K562 (cell line): ENCODE results near the gene TRNP1. TPM values are rescaled to one million over a fixed set of nuclear protein-coding genes. Genes with fewer than 3 reads are reported as not detected.
A peak's percentile ranks its signal among the peaks of the same experiment; 100 is the strongest.

Experiments used
- ARID2 ChIP-seq: fragments of 450-650 bp; IDR thresholded peaks from 2 replicates; pipeline ENCODE4 v1.6.1; 2017; ENCODE audit warnings: antibody characterized with exemption, mild to moderate bottlenecking
- CTBP1 ChIP-seq: fragments of 450-650 bp; IDR thresholded peaks from 2 replicates; pipeline ENCODE4 v1.6.1; 2016; ENCODE audit warnings: borderline replicate concordance
- GABPA ChIP-seq: fragments of 200-800 bp; sonication (Bioruptor generic); conservative IDR thresholded peaks from 2 replicates; pipeline ENCODE4 v1.6.1; 2016; ENCODE audit warnings: low read depth, missing genetic modification characterization, missing compliant biosample characterization
- KDM4B ChIP-seq, 2 experiments: fragments of 450-650 bp in 1 of 2; sonication (generic) in 1 of 2; IDR thresholded peaks; 2 replicates each; pipeline ENCODE4 v1.6.1; 2016 to 2017; ENCODE audit warnings: borderline replicate concordance in 2 of 2, antibody characterized with exemption in 1 of 2, low read depth in 1 of 2, mild to moderate bottlenecking in 1 of 2
- MYNN ChIP-seq, 2 experiments: sonication (generic); formaldehyde crosslinking in 1 of 2; IDR thresholded peaks; 2 replicates each; pipeline versions ENCODE4 v1.5.0 to v1.6.1; 2016 to 2020; ENCODE audit warnings: antibody characterized with exemption in 1 of 2, missing genetic modification reagents in 1 of 2
- NFIC ChIP-seq: fragments of 450-650 bp; IDR thresholded peaks from 2 replicates; pipeline ENCODE4 v1.6.1; 2017; ENCODE audit warnings: mild to moderate bottlenecking, inconsistent platforms
- PRMT5 ChIP-seq: sonication (generic); formaldehyde crosslinking; IDR thresholded peaks from 2 replicates; pipeline ENCODE4 v1.5.0; 2020; ENCODE audit warnings: missing genetic modification reagents
- SMAD3 ChIP-seq: fragments of 450-650 bp; formaldehyde crosslinking; conservative IDR thresholded peaks from 2 replicates; pipeline ENCODE4 v1.4.0; 2020; ENCODE audit warnings: mild to moderate bottlenecking
- SMAD4 ChIP-seq: fragments of 250-450 bp; sonication (Bioruptor Pico); conservative IDR thresholded peaks from 2 replicates; pipeline ENCODE4 v1.8.0; 2021; ENCODE audit warnings: inconsistent platforms, mild to moderate bottlenecking, moderate library complexity
- TAF7 ChIP-seq: fragments of 450-650 bp; IDR thresholded peaks from 2 replicates; pipeline ENCODE4 v1.6.1; 2016; ENCODE audit warnings: missing genetic modification characterization, missing compliant biosample characterization
- ZEB2 ChIP-seq: fragments of 450-650 bp; IDR thresholded peaks from 2 replicates; pipeline ENCODE4 v1.6.1; 2016
- ZNF282 ChIP-seq: sonication (generic); formaldehyde crosslinking; IDR thresholded peaks from 2 replicates; pipeline ENCODE4 v1.8.1; 2023; ENCODE audit warnings: missing genetic modification reagents
- polyA plus RNA-seq, 8 experiments: library from polyadenylated mRNA; depleted of rRNA in 4 of 8; stranded (reverse) in 5 of 8; unstranded in 3 of 8; fragments of >200 nt; fragmentation: Nextera tagmentation in 2 of 8; fragmentation: Illumina TruSeq in 1 of 8; extraction: Ambion mirVana in 2 of 8; extraction: Trizol in 1 of 8; gene quantifications; 2 replicates each; pipeline versions ENCODE4 v1.2.1 to v1.2.3, GENCODE V29; 2011 to 2014; ENCODE audit warnings: inconsistent platforms in 1 of 8, missing spikeins in 1 of 8
- total RNA-seq, 7 experiments: library from RNA; depleted of rRNA in 6 of 7; stranded (reverse); fragments of >200 nt in 6 of 7; fragmentation: Illumina TruSeq in 2 of 7; extraction: Trizol in 2 of 7; gene quantifications; 2 replicates each; pipeline versions ENCODE4 v1.2.1 to v1.2.3, GENCODE V29; 2011 to 2021; ENCODE audit warnings: low replicate concordance in 1 of 7
- TF ChIP-seq, protein P1 (sequence below): sonication (generic); formaldehyde crosslinking; IDR thresholded peaks from 2 replicates; pipeline ENCODE4 v1.8.0; 2022; ENCODE audit warnings: mild to moderate bottlenecking, missing genetic modification reagents

Gene TRNP1
- total and polyA plus RNA-seq, 9 of the 15 experiments (the other 6 are each of a cell fraction or from before 2014, with no cell fraction given), result 0.03 to 1.3 (median 0.95) TPM

GRCh38 chr1:27026621-27027574, 33.4 kb downstream of the TRNP1 start (continued):
- TF ChIP-seq, protein P1, sequence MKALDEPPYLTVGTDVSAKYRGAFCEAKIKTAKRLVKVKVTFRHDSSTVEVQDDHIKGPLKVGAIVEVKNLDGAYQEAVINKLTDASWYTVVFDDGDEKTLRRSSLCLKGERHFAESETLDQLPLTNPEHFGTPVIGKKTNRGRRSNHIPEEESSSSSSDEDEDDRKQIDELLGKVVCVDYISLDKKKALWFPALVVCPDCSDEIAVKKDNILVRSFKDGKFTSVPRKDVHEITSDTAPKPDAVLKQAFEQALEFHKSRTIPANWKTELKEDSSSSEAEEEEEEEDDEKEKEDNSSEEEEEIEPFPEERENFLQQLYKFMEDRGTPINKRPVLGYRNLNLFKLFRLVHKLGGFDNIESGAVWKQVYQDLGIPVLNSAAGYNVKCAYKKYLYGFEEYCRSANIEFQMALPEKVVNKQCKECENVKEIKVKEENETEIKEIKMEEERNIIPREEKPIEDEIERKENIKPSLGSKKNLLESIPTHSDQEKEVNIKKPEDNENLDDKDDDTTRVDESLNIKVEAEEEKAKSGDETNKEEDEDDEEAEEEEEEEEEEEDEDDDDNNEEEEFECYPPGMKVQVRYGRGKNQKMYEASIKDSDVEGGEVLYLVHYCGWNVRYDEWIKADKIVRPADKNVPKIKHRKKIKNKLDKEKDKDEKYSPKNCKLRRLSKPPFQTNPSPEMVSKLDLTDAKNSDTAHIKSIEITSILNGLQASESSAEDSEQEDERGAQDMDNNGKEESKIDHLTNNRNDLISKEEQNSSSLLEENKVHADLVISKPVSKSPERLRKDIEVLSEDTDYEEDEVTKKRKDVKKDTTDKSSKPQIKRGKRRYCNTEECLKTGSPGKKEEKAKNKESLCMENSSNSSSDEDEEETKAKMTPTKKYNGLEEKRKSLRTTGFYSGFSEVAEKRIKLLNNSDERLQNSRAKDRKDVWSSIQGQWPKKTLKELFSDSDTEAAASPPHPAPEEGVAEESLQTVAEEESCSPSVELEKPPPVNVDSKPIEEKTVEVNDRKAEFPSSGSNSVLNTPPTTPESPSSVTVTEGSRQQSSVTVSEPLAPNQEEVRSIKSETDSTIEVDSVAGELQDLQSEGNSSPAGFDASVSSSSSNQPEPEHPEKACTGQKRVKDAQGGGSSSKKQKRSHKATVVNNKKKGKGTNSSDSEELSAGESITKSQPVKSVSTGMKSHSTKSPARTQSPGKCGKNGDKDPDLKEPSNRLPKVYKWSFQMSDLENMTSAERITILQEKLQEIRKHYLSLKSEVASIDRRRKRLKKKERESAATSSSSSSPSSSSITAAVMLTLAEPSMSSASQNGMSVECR (CRISPR knock-in tag), result no peak
- peak; percentile 2; the same call in 1 of the 2 replicates for TF ChIP-seq NFIC
- TF ChIP-seq TAF7 (tag), result no peak
- TF ChIP-seq GABPA, result no peak
- peak; percentile 64; the same call in 1 of the 2 replicates for TF ChIP-seq SMAD3 (CRISPR knock-in tag)
- TF ChIP-seq CTBP1, result peak; percentile 83
- peak; percentile 48; the same call in 1 of the 2 replicates for TF ChIP-seq SMAD4 (CRISPR knock-in tag)
- TF ChIP-seq PRMT5 (CRISPR knock-in tag), result no peak
- no peak for TF ChIP-seq ZEB2
- no peak for TF ChIP-seq KDM4B (IDR thresholded peaks at IDR 0.05; ENCODE audit: borderline replicate concordance in 2 of 2, low read depth in 1 of 2)
- no peak; the same call in 1 of the 2 replicates for TF ChIP-seq MYNN (IDR thresholded peaks at IDR 0.05)
- TF ChIP-seq MYNN (CRISPR knock-in tag; IDR thresholded peaks at IDR 0.05), result no peak
- TF ChIP-seq ARID2, result no peak
- no peak for TF ChIP-seq ZNF282
